Fibroblast of skin of right quadriceps (primary cell): ENCODE measurements around the gene DKC1.
A peak's percentile ranks its signal among the peaks of the same experiment; 100 is the strongest.

Experiments
- DNase-seq: peaks from one replicate; pipeline ENCODE4 v3.0.0-alpha.2; 2013

DKC1 gene

GRCh38 chrX:154762537-154763296 lies at the start of gene DKC1:
DKC1 (plus strand) TSS chrX:154762864; CDS start chrX:154762966, 102 bp downstream.
- peak; percentile 92 for DNase-seq

DNA sequence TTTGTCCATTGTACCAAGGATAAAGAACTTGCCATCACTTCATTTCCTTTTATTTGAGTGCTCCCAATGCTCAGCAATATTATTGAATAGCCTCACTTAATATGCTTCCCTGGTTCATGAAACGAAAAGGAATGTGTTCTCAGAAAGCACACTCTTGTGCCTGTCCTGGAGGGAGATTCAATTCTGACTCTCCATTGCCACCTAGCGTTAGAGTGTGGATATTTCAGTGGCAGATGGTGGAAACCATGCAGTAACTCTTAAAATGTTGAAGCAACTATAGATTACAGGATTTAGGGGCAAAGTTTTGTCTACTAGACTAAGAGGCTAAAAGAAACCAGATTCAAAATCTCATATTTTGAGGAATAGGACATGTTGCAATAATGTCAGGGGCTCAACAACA lies 47.7 kb upstream of the DKC1 start:
- no peak for DNase-seq

GRCh38 chrX:154715825-154716224 lies 46.8 kb upstream of the DKC1 start:
- no peak for DNase-seq

- DNase-seq = peak; percentile 85
These were observed 44.8 kb upstream of the DKC1 start for GRCh38 chrX:154717824-154718223.

DNA sequence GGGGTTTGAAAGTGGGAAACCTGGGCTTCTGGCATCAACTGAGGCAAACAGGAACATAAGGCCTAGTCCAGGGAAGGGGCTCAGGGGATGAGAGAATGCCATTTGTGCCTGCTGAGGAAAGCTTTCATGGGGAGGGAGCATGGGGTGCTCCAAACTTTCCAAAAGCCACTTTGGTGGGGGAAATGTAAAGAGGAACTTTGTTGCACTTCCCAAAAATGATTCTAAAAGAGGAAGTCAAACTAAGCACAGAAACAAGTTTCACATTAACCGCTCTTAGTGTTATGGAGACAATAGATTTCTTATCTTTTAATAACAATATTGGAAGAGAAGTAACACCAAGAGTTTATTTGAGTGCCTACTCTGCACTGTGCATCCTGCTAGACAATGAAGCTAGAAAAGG lies 44.0 kb upstream of the DKC1 start:
- DNase-seq = no peak

DNA sequence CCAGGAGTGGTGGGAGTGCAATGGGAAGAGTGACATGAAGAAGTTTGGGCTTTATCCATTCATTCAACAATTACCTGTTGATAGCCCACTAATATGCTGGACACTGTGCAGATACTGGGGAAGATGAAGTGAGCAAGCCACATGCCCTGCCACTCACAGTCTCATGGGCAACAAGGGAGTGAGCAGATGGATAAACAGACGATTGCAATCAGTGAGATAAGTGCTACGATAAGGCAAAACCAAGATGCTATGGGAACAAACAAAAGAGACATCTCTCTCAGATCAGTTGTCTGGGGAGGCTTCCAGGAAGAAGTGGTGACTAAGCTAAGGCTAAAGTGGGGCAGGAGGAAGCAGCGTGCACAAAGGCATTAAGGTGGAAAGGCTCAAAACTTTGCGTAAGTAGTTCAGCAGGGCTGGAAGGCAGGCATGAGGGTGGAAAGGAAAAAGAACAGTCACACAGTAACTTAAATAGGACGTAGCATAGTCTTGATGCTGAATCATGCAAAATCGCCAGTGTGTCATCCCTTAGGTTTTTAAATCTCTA lies 43.5 kb upstream of the DKC1 start:
- DNase-seq = peak; percentile 65

GRCh38 chrX:154720067-154720466 lies 42.6 kb upstream of the DKC1 start:
- DNase-seq = no peak

DNA sequence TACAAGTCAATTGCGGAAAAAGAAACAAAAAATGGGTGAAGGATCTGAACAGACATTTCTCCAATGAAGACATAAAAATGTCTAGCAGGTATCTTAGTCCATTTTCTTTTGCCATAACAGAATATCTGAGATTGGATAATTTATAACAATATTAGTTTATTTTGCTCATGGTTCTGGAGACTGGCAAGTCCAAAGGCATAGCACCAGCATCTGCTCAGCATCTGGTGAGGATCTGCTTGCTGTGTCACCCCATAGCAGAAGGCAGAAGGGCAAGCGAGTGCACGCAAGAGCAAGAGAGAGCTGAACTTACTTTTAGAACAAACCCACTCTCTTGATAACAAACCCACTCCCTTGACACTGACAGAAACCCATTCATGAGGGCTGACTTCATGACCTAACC lies 41.5 kb upstream of the DKC1 start:
- no peak for DNase-seq

- DNase-seq = no peak
These were observed 37.5 kb upstream of the DKC1 start for GRCh38 chrX:154724993-154725756.

- no peak for DNase-seq
These were observed 35.2 kb upstream of the DKC1 start for GRCh38 chrX:154727418-154727817.

GRCh38 chrX:154727871-154728270 lies 34.8 kb upstream of the DKC1 start:
- DNase-seq = peak; percentile 70

- no peak for DNase-seq
These were observed 34.1 kb upstream of the DKC1 start for GRCh38 chrX:154728431-154729190.

GRCh38 chrX:154729439-154729838 lies 33.2 kb upstream of the DKC1 start:
- DNase-seq = no peak

GRCh38 chrX:154730253-154730891 lies 32.3 kb upstream of the DKC1 start:
- DNase-seq = peak; percentile 80

- no peak for DNase-seq
These were observed 31.5 kb upstream of the DKC1 start for GRCh38 chrX:154731184-154731583.

- no peak for DNase-seq
These were observed 30.8 kb upstream of the DKC1 start for GRCh38 chrX:154731881-154732280.

DNA sequence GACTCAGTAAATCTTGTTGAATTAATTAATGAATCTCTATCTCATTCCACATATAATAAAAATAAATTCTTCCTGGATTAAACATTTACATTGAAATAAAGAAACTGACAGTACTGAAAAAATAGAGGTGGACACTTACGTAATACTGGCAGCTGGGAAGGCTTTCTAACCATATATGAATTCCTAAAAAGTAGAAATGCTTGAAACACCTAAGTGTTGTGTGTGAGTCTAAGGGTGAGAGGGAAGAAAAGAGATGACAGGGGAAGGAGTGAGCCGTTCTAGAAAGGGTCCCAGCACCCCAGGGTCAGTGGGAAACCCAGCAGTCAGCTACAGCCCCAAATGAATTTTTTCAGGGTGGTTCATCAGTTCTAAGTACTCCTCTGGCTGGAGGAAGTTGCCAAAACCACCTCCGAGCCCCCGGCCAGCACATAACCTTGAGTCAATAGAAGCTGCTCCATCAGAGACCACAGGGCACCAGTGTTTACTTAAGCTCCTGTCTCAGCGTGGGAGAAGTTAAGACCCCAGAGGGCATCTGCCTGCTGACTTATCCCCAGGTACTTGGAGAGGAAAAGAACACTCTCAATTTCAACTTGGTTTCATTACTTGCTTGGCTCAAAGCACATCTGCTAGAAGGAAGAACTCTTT lies 30.1 kb upstream of the DKC1 start:
- no peak for DNase-seq

- no peak for DNase-seq
These were observed 29.6 kb upstream of the DKC1 start for GRCh38 chrX:154733066-154733425.

DNA sequence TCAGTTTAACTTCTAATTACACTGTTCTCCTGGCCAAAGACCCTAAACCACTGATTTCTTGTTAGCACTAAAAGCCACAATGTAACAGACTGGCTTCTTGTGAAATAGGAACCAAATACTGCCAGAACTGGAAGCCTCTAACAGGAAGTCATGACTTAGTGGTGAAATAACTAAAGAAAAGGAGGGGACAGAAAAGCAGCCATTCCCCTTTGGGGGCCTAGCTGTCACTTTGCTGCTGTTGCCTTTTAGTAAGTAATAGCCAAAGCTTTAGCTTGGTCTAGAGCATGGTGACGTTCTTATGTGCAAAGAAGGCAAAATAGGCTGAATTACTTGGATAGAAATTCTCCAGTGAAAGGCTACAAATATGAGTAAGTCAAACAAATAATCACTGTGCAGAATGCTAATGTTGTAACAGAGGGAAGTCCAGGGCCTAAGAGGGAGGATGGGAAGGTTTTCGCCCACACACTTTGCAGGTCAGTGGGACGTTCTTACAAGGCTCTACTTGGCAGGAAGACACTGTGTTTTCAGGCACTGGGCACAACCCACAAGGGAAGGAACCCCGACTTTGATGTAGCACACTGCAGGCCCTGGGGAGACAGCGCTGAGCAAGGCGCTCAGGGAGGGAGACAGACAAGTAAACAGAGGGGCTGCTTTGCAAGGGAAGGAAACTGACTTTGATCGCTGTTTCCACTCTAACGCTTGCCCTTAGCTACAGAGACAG lies 28.4 kb upstream of the DKC1 start:
- DNase-seq = no peak

GRCh38 chrX:154735695-154736393 lies 26.8 kb upstream of the DKC1 start:
- peak; percentile 87 for DNase-seq

- DNase-seq = no peak
These were observed 25.5 kb upstream of the DKC1 start for GRCh38 chrX:154737136-154737535.
